K562 (cell line): Measurements from ENCODE around the gene SCN7A. TPM values are rescaled to one million over a fixed set of nuclear protein-coding genes. Genes with fewer than 3 reads are reported as not detected.
A peak's percentile ranks its signal among the peaks of the same experiment; 100 is the strongest.

Experiments used
- CEBPB ChIP-seq: fragments of 450-650 bp; IDR thresholded peaks from 2 replicates; pipeline ENCODE4 v1.6.1; 2016; ENCODE audit warnings: missing genetic modification characterization, missing compliant biosample characterization
- CHCHD3 ChIP-seq: fragments of 250-450 bp; sonication (Bioruptor Pico); IDR thresholded peaks from 2 replicates; pipeline ENCODE4 v2.1.2; 2022; ENCODE audit warnings: mild to moderate bottlenecking
- CSDE1 ChIP-seq, 2 experiments: fragments of 450-650 bp; IDR thresholded peaks; 2 replicates each; pipeline ENCODE4 v1.6.1; 2016; ENCODE audit warnings: mild to moderate bottlenecking in 1 of 2
- ELF2 ChIP-seq: fragments of 250-450 bp; sonication (Bioruptor Pico); IDR thresholded peaks from 2 replicates; pipeline ENCODE4 v1.5.0; 2021; ENCODE audit warnings: mild to moderate bottlenecking
- KLF10 ChIP-seq: fragments of 250-450 bp; sonication (Bioruptor Pico); IDR thresholded peaks from 2 replicates; pipeline ENCODE4 v1.6.1; 2021; ENCODE audit warnings: matching md5 sums
- MYC ChIP-seq, 2 experiments: fragments of 250-450 bp in 1 of 2; sonication (Bioruptor Pico) in 1 of 2; IDR thresholded peaks; 2 replicates each; pipeline versions ENCODE4 v1.5.1 to v1.6.1; 2012 to 2021; ENCODE audit warnings: low read depth in 2 of 2, borderline replicate concordance in 1 of 2, improper control_type of control experiment in 1 of 2, low read length in 1 of 2, mild to moderate bottlenecking in 1 of 2, moderate library complexity in 1 of 2
- NR2F6 ChIP-seq: fragments of 450-650 bp; formaldehyde crosslinking; IDR thresholded peaks from 2 replicates; pipeline ENCODE4 v1.4.0; 2020; ENCODE audit warnings: mild to moderate bottlenecking
- RBM39 ChIP-seq: fragments of 200-400 bp; formaldehyde crosslinking; optimal IDR thresholded peaks from 2 replicates; pipeline ENCODE3; 2018; ENCODE audit warnings: low read depth, low read length
- RFX5 ChIP-seq: IDR thresholded peaks from 2 replicates; pipeline ENCODE4 v1.6.1; 2011; ENCODE audit warnings: low read depth, mild to moderate bottlenecking, improper control_type of control experiment, low read length
- SIRT6 ChIP-seq: IDR thresholded peaks from one replicate; pipeline ENCODE4 v1.6.1; 2012; ENCODE audit warnings: low read depth, mild to moderate bottlenecking, control low read depth, inconsistent platforms, low read length, moderate library complexity
- TCF7L2 ChIP-seq: fragments of 150-350 bp; IDR thresholded peaks from 2 replicates; pipeline ENCODE4 v1.6.1; 2016; ENCODE audit warnings: low read depth, mild to moderate bottlenecking, low read length, moderate library complexity
- TSC22D4 ChIP-seq: fragments of 450-650 bp; IDR thresholded peaks from 2 replicates; pipeline ENCODE4 v1.6.1; 2016; ENCODE audit warnings: missing genetic modification characterization, missing biosample characterization, control low read depth
- ZNF197 ChIP-seq: fragments of 200-800 bp; sonication (Bioruptor generic); IDR thresholded peaks from 2 replicates; pipeline ENCODE4 v1.6.1; 2016; ENCODE audit warnings: low read depth, missing genetic modification characterization, missing compliant biosample characterization
- ZNF217 ChIP-seq: sonication (generic); formaldehyde crosslinking; IDR thresholded peaks from 2 replicates; pipeline ENCODE4 v1.8.0; 2022; ENCODE audit warnings: mild to moderate bottlenecking, missing genetic modification reagents
- ZNF76 ChIP-seq: fragments of 250-450 bp; sonication (Bioruptor Pico); IDR thresholded peaks from 2 replicates; pipeline ENCODE4 v1.4.0; 2020; ENCODE audit warnings: mild to moderate bottlenecking, moderate library complexity, borderline replicate concordance
- polyA plus RNA-seq, 8 experiments: library from polyadenylated mRNA; depleted of rRNA in 4 of 8; stranded (reverse) in 5 of 8; unstranded in 3 of 8; fragments of >200 nt; fragmentation: Nextera tagmentation in 2 of 8; fragmentation: Illumina TruSeq in 1 of 8; extraction: Ambion mirVana in 2 of 8; extraction: Trizol in 1 of 8; gene quantifications; 2 replicates each; pipeline versions ENCODE4 v1.2.1 to v1.2.3, GENCODE V29; 2011 to 2014; ENCODE audit warnings: inconsistent platforms in 1 of 8, missing spikeins in 1 of 8
- total RNA-seq, 7 experiments: library from RNA; depleted of rRNA in 6 of 7; stranded (reverse); fragments of >200 nt in 6 of 7; fragmentation: Illumina TruSeq in 2 of 7; extraction: Trizol in 2 of 7; gene quantifications; 2 replicates each; pipeline versions ENCODE4 v1.2.1 to v1.2.3, GENCODE V29; 2011 to 2021; ENCODE audit warnings: low replicate concordance in 1 of 7
- TF ChIP-seq, protein P1 (sequence below): fragments of 250-450 bp; sonication (Bioruptor Pico); IDR thresholded peaks from 2 replicates; pipeline ENCODE4 v1.9.0; 2021; ENCODE audit warnings: mild to moderate bottlenecking, inconsistent platforms
- TF ChIP-seq, protein P2 (sequence below): sonication (generic); formaldehyde crosslinking; IDR thresholded peaks from 2 replicates; pipeline ENCODE4 v1.8.1; 2022; ENCODE audit warnings: missing genetic modification reagents
- TF ChIP-seq, protein P3 (sequence below): fragments of 450-650 bp; IDR thresholded peaks from 2 replicates; pipeline ENCODE4 v1.6.1; 2018; ENCODE audit not compliant: partially characterized antibody
- TF ChIP-seq, protein P4 (sequence below): fragments of 250-450 bp; sonication (Bioruptor Pico); IDR thresholded peaks from 2 replicates; pipeline ENCODE4 v1.5.0; 2020; ENCODE audit warnings: mild to moderate bottlenecking

SCN7A gene
- total and polyA plus RNA-seq, 9 of the 15 experiments (the other 6 are each of a cell fraction or from before 2014, with no cell fraction given): under 0.01 to 0.05 (median 0.03) TPM; not detected in 3

DNA sequence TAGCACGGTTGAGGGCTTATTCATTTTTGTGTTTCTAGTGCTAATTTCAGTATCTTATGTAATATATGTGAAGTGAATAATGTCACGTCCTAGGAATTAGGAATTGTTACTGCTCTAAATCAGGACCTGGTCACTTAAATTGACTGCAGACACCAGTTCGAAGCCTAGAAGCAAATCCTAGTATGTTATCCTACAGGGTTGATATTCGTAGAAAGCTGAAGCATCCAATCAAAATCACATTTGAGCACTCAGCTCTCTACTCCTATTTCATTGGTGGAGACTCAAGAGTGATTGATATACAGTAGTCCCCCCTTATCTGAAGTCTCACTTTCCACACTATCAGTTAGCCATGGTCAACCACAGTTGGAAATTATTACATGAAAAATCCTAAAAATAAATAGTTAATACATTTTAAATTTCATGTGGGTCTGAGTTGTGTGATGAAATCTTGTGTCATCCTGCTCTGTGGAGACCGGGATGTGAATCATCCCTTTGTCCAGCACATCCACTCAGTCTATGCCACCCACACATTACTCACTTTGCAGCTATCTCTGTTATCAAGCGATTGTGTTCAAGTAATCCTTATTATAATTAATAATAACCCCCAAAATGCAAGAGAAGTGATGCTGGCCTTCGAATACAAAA lies 83.1 kb downstream of the SCN7A start (continued):
- TF ChIP-seq RBM39 (no peak), RFX5 (no peak), SIRT6 (no peak), CSDE1 (IDR thresholded peaks at IDR 0.05) (no peak), ZNF197 (CRISPR knock-in tag) (peak; percentile 75; the same call in 1 of the 2 replicates), CEBPB (no peak; the same call in 1 of the 2 replicates), KLF10 (CRISPR knock-in tag) (no peak), TCF7L2 (no peak), MYC (IDR thresholded peaks at IDR 0.05; ENCODE audit: low read depth, low read length) (peak; percentile 45; the same call in 1 of the 2 replicates), MYC (CRISPR knock-in tag; IDR thresholded peaks at IDR 0.05; ENCODE audit: borderline replicate concordance, low read depth) (no peak), NR2F6 (CRISPR knock-in tag) (no peak), ZNF217 (CRISPR knock-in tag) (no peak), CHCHD3 (CRISPR knock-in tag) (no peak), ZNF76 (CRISPR knock-in tag) (no peak), TSC22D4 (tag) (no peak), ELF2 (CRISPR knock-in tag) (no peak)
- TF ChIP-seq, protein P1, sequence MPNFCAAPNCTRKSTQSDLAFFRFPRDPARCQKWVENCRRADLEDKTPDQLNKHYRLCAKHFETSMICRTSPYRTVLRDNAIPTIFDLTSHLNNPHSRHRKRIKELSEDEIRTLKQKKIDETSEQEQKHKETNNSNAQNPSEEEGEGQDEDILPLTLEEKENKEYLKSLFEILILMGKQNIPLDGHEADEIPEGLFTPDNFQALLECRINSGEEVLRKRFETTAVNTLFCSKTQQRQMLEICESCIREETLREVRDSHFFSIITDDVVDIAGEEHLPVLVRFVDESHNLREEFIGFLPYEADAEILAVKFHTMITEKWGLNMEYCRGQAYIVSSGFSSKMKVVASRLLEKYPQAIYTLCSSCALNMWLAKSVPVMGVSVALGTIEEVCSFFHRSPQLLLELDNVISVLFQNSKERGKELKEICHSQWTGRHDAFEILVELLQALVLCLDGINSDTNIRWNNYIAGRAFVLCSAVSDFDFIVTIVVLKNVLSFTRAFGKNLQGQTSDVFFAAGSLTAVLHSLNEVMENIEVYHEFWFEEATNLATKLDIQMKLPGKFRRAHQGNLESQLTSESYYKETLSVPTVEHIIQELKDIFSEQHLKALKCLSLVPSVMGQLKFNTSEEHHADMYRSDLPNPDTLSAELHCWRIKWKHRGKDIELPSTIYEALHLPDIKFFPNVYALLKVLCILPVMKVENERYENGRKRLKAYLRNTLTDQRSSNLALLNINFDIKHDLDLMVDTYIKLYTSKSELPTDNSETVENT (CRISPR knock-in tag): no peak
- TF ChIP-seq, protein P2, sequence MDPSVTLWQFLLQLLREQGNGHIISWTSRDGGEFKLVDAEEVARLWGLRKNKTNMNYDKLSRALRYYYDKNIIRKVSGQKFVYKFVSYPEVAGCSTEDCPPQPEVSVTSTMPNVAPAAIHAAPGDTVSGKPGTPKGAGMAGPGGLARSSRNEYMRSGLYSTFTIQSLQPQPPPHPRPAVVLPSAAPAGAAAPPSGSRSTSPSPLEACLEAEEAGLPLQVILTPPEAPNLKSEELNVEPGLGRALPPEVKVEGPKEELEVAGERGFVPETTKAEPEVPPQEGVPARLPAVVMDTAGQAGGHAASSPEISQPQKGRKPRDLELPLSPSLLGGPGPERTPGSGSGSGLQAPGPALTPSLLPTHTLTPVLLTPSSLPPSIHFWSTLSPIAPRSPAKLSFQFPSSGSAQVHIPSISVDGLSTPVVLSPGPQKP (CRISPR knock-in tag): no peak
- TF ChIP-seq, protein P3, sequence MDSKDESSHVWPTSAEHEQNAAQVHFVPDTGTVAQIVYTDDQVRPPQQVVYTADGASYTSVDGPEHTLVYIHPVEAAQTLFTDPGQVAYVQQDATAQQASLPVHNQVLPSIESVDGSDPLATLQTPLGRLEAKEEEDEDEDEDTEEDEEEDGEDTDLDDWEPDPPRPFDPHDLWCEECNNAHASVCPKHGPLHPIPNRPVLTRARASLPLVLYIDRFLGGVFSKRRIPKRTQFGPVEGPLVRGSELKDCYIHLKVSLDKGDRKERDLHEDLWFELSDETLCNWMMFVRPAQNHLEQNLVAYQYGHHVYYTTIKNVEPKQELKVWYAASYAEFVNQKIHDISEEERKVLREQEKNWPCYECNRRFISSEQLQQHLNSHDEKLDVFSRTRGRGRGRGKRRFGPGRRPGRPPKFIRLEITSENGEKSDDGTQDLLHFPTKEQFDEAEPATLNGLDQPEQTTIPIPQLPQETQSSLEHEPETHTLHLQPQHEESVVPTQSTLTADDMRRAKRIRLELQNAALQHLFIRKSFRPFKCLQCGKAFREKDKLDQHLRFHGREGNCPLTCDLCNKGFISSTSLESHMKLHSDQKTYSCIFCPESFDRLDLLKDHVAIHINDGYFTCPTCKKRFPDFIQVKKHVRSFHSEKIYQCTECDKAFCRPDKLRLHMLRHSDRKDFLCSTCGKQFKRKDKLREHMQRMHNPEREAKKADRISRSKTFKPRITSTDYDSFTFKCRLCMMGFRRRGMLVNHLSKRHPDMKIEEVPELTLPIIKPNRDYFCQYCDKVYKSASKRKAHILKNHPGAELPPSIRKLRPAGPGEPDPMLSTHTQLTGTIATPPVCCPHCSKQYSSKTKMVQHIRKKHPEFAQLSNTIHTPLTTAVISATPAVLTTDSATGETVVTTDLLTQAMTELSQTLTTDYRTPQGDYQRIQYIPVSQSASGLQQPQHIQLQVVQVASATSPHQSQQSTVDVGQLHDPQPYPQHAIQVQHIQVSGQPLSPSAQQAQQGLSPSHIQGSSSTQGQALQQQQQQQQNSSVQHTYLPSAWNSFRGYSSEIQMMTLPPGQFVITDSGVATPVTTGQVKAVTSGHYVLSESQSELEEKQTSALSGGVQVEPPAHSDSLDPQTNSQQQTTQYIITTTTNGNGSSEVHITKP: no peak
- TF ChIP-seq, protein P4, sequence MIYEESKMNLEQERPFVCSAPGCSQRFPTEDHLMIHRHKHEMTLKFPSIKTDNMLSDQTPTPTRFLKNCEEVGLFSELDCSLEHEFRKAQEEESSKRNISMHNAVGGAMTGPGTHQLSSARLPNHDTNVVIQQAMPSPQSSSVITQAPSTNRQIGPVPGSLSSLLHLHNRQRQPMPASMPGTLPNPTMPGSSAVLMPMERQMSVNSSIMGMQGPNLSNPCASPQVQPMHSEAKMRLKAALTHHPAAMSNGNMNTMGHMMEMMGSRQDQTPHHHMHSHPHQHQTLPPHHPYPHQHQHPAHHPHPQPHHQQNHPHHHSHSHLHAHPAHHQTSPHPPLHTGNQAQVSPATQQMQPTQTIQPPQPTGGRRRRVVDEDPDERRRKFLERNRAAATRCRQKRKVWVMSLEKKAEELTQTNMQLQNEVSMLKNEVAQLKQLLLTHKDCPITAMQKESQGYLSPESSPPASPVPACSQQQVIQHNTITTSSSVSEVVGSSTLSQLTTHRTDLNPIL (CRISPR knock-in tag): no peak; the same call in 1 of the 2 replicates
